ENCODE measurements around the gene TOLLIP.
"Not testable (repeated sequence)": the region's sequence is repeated elsewhere in the genome, so short reads cannot be mapped to it uniquely, and the experiment has no call there.

Gene TOLLIP

DNA sequence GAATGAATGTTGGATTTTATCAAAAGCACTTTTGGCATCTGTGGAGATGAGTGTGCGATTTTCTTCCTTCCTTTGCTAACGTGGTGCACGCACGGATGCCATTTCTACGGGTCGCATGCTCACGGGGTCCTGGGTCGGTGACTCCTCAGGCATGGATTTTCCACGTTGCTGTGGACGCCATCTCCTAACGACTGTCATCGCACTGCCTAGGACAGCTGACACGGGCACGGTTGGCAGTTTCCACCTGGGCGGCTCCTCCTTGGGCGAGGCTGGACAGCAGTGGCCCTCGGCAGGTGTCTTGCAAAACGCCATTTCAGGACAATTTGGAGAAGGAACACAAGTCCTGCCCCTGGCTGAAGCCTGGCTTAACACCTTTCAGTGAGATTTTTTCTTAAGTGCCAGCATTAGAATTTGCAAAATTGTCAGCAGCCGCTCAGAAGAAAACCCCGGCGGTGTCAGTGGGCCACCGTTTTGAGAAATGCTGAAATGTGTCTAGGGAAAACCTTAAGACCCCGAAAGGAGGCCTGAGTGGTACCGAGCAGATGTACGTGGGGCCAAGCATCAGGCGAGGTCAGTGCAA is 34.7 kb upstream of the TOLLIP start:
- Histone ChIP-seq H3K9me3 (ENCODE audit: severe bottlenecking) (no peaks in the 10 kb centered on the region), H3K27me3 (ENCODE audit: insufficient read depth, low read depth, severe bottlenecking) (no peaks in the 10 kb centered on the region), H3K4me3 (ENCODE audit: low read depth, low read length) (no peak overlapping the region), H3K36me3 (no peaks in the 10 kb centered on the region), H3K27ac (no peak overlapping the region)
- TF ChIP-seq, protein P1, sequence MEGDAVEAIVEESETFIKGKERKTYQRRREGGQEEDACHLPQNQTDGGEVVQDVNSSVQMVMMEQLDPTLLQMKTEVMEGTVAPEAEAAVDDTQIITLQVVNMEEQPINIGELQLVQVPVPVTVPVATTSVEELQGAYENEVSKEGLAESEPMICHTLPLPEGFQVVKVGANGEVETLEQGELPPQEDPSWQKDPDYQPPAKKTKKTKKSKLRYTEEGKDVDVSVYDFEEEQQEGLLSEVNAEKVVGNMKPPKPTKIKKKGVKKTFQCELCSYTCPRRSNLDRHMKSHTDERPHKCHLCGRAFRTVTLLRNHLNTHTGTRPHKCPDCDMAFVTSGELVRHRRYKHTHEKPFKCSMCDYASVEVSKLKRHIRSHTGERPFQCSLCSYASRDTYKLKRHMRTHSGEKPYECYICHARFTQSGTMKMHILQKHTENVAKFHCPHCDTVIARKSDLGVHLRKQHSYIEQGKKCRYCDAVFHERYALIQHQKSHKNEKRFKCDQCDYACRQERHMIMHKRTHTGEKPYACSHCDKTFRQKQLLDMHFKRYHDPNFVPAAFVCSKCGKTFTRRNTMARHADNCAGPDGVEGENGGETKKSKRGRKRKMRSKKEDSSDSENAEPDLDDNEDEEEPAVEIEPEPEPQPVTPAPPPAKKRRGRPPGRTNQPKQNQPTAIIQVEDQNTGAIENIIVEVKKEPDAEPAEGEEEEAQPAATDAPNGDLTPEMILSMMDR (IDR thresholded peaks at IDR 0.05; ENCODE audit: low read depth, low read length), result no peak
- DNase-seq, result no peak

DNA sequence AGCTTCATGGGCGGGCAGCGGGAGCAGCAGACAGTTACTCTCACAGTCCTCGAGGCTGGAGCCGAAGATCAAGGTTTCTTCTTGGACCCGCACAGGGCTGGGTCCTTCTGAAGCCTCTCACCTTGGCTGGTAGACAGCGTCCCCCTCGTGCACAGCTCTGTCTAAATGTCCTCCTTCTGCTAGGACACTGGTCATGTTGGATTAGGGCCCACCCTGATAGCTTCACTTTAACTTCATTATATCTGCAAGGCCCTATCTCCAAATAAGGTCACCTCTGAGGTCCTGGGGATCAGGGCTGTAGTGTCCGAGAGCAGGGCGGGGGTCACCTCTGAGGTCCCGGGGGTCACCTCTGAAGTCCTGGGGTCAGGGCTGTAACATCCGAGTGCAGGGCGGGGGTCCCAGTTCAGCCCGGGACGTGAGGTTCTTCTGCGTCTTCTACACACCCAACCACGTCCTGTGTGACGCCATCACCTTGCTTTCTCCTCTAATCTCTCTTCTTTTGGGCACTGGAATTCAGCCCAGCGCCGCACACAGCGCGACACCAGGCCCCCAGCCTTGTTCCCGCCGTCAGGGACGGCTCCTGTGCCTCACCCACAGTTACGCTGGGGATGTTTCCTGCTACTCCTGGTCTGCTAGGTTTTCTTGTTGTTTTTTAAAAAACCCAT is 34.1 kb upstream of the TOLLIP start:
- Histone ChIP-seq H3K27me3 (ENCODE audit: insufficient read depth, low read depth, severe bottlenecking) (no peaks in the 10 kb centered on the region), H3K36me3 (no peaks in the 10 kb centered on the region), H3K9me3 (ENCODE audit: severe bottlenecking) (no peaks in the 10 kb centered on the region), H3K27ac (no peak overlapping the region), H3K4me3 (ENCODE audit: low read depth, low read length) (no peak overlapping the region)
- DNase-seq, result no peak
- TF ChIP-seq, protein P1 (IDR thresholded peaks at IDR 0.05; ENCODE audit: low read depth, low read length), result no peak

DNA sequence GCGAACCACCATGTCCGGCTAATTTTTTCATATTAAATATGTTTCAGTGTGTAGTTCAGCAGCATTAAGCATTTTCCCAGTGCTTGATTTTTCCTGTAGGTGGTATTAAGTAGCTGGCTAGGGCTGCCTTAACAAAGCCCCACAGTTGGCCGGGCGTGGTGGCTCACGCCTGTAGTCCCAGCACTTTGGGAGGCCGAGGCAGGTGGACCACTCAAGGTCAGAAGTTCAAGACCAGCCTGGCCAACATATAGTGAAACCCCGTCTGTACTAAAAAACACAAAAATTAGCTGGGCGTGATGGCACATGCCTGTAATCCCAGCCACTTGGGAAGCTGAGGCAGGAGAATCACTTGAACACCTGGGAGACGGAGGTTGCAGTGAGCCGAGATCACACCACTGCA is 33.5 kb upstream of the TOLLIP start:
- Histone ChIP-seq H3K36me3 (no peaks in the 10 kb centered on the region), H3K4me3 (ENCODE audit: low read depth, low read length) (no peak overlapping the region), H3K9me3 (ENCODE audit: severe bottlenecking) (no peaks in the 10 kb centered on the region), H3K27ac (no peak overlapping the region), H3K27me3 (ENCODE audit: insufficient read depth, low read depth, severe bottlenecking) (no peaks in the 10 kb centered on the region)
- TF ChIP-seq, protein P1 (IDR thresholded peaks at IDR 0.05; ENCODE audit: low read depth, low read length), result no peak
- no peak for DNase-seq

DNA sequence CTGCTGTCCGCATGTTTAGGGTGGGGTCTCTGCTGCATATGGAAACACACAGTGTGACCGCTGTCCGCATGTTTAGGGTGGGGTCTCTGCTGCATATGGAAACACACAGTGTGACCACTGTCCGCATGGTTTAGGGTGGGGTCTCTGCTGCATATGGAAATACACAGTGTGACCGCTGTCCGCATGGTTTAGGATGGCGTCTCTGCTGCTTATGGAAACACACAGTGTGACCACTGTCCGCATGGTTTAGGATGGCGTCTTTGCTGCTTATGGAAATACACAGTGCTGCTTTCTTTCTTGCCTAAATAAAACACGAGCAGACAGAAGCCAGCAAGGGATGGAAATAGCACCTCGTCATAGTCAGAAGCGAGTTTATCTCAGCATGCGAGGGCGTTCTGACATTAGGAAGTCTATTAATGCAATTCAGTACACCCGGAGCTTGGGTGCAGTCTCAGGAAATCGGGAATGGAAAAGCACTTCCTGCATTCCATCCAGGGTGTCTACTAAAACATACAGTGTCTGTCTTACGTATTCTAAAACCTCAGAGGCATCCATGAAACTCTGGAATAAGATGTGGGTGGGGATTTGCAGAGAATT is 32.6 kb upstream of the TOLLIP start:
- Histone ChIP-seq H3K27me3 (ENCODE audit: insufficient read depth, low read depth, severe bottlenecking) (no peaks in the 10 kb centered on the region), H3K36me3 (no peaks in the 10 kb centered on the region), H3K9me3 (ENCODE audit: severe bottlenecking) (no peaks in the 10 kb centered on the region), H3K4me3 (ENCODE audit: low read depth, low read length) (no peak overlapping the region), H3K27ac (no peak overlapping the region)
- TF ChIP-seq, protein P1 (IDR thresholded peaks at IDR 0.05; ENCODE audit: low read depth, low read length), result no peak
- DNase-seq, result no peak

DNA sequence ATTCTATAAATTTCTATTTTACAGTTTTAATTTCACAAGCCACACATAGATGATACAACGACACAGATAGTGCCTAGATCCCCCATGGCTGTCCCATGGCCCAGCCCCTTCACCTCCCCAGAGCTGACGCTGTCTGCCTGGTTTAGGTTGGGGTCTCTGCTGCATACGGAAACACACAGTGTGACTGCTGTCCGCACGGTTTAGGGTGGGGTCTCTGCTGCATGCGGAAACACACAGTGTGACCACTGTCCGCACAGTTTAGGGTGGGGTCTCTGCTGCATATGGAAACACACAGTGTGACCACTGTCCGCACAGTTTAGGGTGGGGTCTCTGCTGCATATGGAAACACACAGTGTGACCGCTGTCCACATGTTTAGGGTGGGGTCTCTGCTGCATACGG is 31.8 kb upstream of the TOLLIP start:
- not testable (repeated sequence) for H3K27me3 ChIP-seq (ENCODE audit: insufficient read depth, low read depth, severe bottlenecking); H3K4me3 ChIP-seq (ENCODE audit: low read depth, low read length); DNase-seq; H3K27ac ChIP-seq; H3K9me3 ChIP-seq (ENCODE audit: severe bottlenecking); H3K36me3 ChIP-seq

DNA sequence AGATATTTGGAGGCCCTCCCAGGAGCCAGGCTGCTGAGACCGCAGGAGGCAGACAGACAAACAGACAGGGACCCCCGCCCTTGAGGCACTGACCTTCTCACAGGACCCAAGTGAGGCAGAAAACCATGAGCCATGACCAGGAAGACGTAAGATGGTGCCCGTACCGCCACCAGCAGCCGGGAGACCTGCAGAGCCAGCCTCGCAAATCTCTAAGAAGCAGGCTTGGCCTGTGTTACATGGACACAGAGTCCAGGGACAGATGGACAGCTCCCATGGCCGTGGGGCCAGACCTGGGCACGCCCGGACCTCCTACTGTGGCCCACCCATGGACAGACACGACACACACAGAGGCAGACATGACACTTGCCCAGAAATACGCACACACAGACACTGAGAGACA is 30.7 kb upstream of the TOLLIP start:
- TF ChIP-seq, protein P1 (IDR thresholded peaks at IDR 0.05; ENCODE audit: low read depth, low read length), result no peak
- no peaks in the 10 kb centered on the region for H3K36me3 ChIP-seq
- H3K27ac ChIP-seq, result no peak overlapping the region
- H3K27me3 ChIP-seq (ENCODE audit: insufficient read depth, low read depth, severe bottlenecking), result no peaks in the 10 kb centered on the region
- H3K9me3 ChIP-seq (ENCODE audit: severe bottlenecking), result peaks cover 4% of the 10 kb centered on the region
- no peak overlapping the region for H3K4me3 ChIP-seq (ENCODE audit: low read depth, low read length)
- DNase-seq, result no peak
